ENCODE data around the gene LGI4. TPM values are rescaled to one million over a fixed set of nuclear protein-coding genes. Genes with fewer than 3 reads are reported as not detected.

Gene LGI4
- total RNA-seq, 4 donors from 2014 or later, result 24.8 to 47.9 (median 36.2) TPM

DNA sequence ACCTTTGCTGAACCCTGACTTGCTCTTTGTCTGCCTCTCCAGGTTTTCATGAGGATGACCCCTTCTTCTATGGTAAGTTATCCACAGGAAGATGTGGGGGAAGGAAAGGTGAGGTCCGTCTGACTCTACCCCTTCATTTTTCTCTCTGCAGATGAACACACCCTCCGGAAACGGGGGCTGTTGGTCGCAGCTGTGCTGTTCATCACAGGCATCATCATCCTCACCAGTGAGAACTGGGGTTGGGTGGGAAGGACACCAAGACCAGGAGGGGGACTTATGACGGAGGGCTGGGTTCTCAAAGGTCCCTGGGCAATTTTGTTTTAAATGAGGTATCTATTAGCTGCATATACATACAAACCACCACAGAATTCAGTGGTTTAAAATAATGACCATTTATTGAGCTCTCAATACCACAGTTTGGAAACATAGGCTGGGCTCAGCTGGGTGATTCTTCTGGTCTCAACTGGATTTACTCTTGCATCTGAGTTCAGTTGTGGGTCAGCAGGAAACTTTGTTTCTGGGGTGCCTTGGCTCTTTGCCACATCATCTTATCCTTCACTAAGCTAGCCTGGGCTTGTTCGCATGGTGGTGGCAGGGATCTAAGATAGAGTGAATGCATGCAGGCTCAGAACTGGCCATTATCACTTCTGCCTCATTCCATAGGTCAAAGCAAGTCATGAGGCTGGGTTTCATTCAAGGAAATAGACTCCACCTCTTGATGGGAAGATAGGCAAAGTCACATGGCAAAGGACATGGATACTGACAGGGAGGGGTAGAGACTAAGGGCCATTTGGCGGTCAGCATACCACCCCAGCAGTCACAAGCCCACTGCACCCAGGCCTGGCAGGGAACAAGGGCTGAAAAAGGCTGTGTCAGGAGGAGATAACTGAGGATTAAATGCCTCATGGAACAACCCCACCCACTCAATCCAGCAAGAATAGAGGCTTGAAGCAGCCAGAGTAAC lies 31.5 kb upstream of the LGI4 start:
- WGBS, 2 donors (ENCODE audit: low coverage in 1 of 2), result 96 to 100% methylated on average over 2 to 5 of the region's 7 CpGs
- H3K36me3 ChIP-seq, result peaks cover 0 to 65% of the 10 kb centered on the region in 2 donors

DNA sequence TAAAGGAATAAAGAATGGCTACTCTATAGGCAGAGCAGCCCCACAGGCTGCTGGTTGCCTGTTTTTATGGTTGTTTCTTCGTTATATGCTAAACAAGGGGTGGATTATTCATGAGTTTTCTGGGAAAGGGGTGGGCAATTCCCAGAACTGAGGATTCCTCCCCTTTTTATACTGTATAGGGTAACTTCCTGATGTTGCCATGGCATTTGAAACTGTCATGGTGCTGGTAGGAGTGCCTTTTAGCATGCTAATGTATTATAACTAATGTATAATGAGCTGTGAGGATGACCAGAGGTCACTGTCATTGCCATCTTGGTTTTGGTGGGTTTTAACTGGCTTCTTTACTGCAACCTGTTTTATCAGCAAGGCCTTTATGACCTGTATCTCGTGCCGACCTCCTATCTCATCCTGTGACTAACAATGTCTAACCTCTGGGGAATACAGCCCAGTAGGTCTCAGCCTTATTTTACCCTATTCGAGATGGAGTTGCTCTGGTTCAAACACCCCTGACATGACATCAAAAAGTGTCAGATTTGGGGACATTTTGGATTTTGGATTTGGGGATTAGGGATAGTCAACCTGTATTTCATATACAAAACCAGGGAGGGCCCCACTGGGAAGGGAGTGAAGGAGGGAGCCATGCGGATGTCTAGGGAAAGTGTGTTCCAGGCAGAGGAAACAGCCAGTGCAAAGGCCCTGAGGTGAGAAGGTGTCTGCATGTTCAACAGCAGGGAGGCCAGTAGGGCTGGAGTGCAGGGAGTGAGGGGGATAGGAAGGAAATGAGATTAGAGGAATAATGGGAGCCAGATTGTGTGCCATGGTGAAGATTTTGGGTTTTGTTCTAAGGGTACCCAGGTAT lies 30.6 kb upstream of the LGI4 start:
- Histone ChIP-seq H3K9me3 (peaks cover 0 to 55% (median 0%) of the 10 kb centered on the region in 3 donors), H3K27me3 (peaks cover 5% of the 10 kb centered on the region), H3K27ac (no peak overlapping the region), H3K36me3 (peaks cover 0 to 75% of the 10 kb centered on the region in 2 donors), H3K4me3 (no peak overlapping the region), H3K4me1 (no peaks in the 10 kb centered on the region)
- no peak for ATAC-seq
- TF ChIP-seq POLR2A (IDR thresholded peaks at IDR 0.05) (no peak), POLR2AphosphoS5 (IDR thresholded peaks at IDR 0.05) (no peak), EP300 (IDR thresholded peaks at IDR 0.05) (no peak)
- TF ChIP-seq, protein P1, sequence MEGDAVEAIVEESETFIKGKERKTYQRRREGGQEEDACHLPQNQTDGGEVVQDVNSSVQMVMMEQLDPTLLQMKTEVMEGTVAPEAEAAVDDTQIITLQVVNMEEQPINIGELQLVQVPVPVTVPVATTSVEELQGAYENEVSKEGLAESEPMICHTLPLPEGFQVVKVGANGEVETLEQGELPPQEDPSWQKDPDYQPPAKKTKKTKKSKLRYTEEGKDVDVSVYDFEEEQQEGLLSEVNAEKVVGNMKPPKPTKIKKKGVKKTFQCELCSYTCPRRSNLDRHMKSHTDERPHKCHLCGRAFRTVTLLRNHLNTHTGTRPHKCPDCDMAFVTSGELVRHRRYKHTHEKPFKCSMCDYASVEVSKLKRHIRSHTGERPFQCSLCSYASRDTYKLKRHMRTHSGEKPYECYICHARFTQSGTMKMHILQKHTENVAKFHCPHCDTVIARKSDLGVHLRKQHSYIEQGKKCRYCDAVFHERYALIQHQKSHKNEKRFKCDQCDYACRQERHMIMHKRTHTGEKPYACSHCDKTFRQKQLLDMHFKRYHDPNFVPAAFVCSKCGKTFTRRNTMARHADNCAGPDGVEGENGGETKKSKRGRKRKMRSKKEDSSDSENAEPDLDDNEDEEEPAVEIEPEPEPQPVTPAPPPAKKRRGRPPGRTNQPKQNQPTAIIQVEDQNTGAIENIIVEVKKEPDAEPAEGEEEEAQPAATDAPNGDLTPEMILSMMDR (IDR thresholded peaks at IDR 0.05), result no peak
- 50 to 76% methylated on average over 2 to 5 of the region's 5 CpGs for WGBS, 2 donors (ENCODE audit: low coverage in 1 of 2)

More for the DNA sequence above, 31.5 kb upstream of the LGI4 start:
- Histone ChIP-seq H3K4me1 (no peaks in the 10 kb centered on the region), H3K9me3 (peaks cover 0 to 53% (median 0%) of the 10 kb centered on the region in 3 donors), H3K4me3 (no peak overlapping the region), H3K27me3 (peaks cover 5% of the 10 kb centered on the region), H3K27ac (no peak overlapping the region)
- TF ChIP-seq POLR2AphosphoS5 (IDR thresholded peaks at IDR 0.05) (no peak), EP300 (IDR thresholded peaks at IDR 0.05) (no peak), POLR2A (IDR thresholded peaks at IDR 0.05) (no peak)
- TF ChIP-seq, protein P1 (IDR thresholded peaks at IDR 0.05), result no peak
- ATAC-seq, result no peak

DNA sequence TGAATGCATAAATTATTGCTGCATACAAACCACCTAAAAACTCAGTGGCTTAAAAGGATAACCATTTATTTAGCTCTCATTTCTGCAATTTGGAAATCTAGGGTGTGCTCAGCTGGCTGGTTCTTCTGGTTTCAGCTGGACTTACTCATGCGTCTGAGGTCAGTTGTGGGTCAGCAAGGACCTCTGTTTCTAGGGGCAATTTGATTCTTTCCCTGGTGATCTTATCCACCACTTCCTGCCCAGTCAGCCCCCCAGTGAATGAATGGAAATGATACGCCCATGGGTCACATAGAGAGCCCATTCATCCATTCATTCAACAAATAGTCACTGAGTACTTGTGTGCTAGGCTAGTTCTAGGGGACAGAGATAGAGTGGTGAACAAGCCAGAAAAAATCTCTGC lies 29.6 kb upstream of the LGI4 start:
- WGBS, 2 donors (ENCODE audit: low coverage in 1 of 2), result 16 to 82% methylated on average over 2 of the region's 2 CpGs
- no peak for ATAC-seq
- H3K9me3 ChIP-seq, result peaks cover 0 to 55% (median 0%) of the 10 kb centered on the region in 3 donors

DNA sequence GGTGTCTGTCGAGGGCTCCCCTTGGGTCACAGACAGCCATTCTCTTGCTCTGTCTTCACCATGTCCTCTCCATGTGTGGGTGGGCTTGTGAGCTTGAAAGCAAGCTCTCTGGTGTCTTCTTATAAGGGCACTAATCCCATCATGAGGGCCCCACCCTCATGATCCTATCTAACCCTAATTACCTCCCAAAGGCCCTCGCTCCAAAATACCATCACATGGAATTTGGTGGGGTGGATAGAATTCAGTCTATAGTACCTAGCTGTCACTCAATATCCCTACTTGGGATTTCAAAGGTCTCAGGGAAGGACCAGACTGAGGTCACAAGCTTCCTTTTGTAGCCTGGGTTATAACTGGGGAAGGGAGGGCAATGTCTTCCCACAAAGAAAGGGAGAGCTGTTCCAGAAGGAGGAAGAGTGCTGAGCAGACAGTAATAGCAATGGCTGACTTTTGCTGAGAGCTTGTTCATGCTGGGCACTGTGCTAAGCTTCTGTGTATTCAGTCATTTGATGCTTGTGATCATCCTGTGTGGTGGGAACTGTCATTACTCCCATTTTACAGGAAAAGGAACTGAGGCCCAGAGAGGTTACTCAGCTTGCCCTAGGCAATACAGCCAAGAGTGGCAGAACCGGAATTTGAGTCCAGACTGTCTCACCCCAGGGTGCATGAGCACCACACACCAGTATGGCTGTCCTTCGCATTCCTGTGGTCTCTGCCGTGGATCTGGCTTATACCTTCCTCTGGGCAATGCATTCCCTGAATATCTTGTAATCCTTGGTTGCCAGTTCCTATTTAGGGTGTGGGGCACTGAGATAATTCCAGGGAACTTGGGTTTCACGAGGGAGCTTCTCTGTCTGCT lies 27.8 kb upstream of the LGI4 start:
- Histone ChIP-seq H3K36me3 (peaks cover 0 to 96% of the 10 kb centered on the region in 2 donors), H3K27me3 (peaks cover 17% of the 10 kb centered on the region), H3K4me1 (no peaks in the 10 kb centered on the region), H3K4me3 (no peak overlapping the region), H3K9me3 (peaks cover 0 to 55% (median 0%) of the 10 kb centered on the region in 3 donors), H3K27ac (no peak overlapping the region)
- TF ChIP-seq POLR2AphosphoS5 (IDR thresholded peaks at IDR 0.05) (no peak), POLR2A (IDR thresholded peaks at IDR 0.05) (no peak), EP300 (IDR thresholded peaks at IDR 0.05) (no peak)
- TF ChIP-seq, protein P1 (IDR thresholded peaks at IDR 0.05), result no peak
- WGBS, 2 donors (ENCODE audit: low coverage in 1 of 2), result 70 to 80% methylated on average over 1 to 4 of the region's 6 CpGs
- no peak for ATAC-seq

More for the DNA sequence above, 29.6 kb upstream of the LGI4 start:
- peaks cover 5% of the 10 kb centered on the region for H3K27me3 ChIP-seq
- peaks cover 0 to 79% of the 10 kb centered on the region in 2 donors for H3K36me3 ChIP-seq
- no peak overlapping the region for H3K4me3 ChIP-seq
- no peaks in the 10 kb centered on the region for H3K4me1 ChIP-seq
- TF ChIP-seq POLR2A (IDR thresholded peaks at IDR 0.05) (no peak), POLR2AphosphoS5 (IDR thresholded peaks at IDR 0.05) (no peak), EP300 (IDR thresholded peaks at IDR 0.05) (no peak)
- TF ChIP-seq, protein P1 (IDR thresholded peaks at IDR 0.05), result no peak
- no peak overlapping the region for H3K27ac ChIP-seq
